ENCODE measurements around the gene PFAS.
A peak's percentile ranks its signal among the peaks of the same experiment; 100 is the strongest.
"Not testable (repeated sequence)": the region's sequence is repeated elsewhere in the genome, so short reads cannot be mapped to it uniquely, and the experiment has no call there.

PFAS gene

GRCh38 chr17:8248751-8249607 is at the start of gene PFAS:
TSS of gene PFAS (plus strand) at chr17:8249289. CDS start at chr17:8253938, 4,649 bp downstream.
- DNase-seq (ENCODE audit: low spot score) = peak; percentile 97

- no peak for DNase-seq (ENCODE audit: low spot score)
Measured at GRCh38 chr17:8204761-8205555, 44.1 kb upstream of the PFAS start.

GRCh38 chr17:8206536-8206935 is 42.6 kb upstream of the PFAS start:
- no peak for DNase-seq (ENCODE audit: low spot score)

GRCh38 chr17:8209907-8210760 is 39.0 kb upstream of the PFAS start, which contains the start of gene AURKB:
TSS of gene AURKB (minus strand) at chr17:8210575. CDS start at chr17:8210224, 351 bp downstream.
- DNase-seq (ENCODE audit: low spot score) = peak; percentile 97

GRCh38 chr17:8210761-8211458 is 38.2 kb upstream of the PFAS start:
- no peak for DNase-seq (ENCODE audit: low spot score)

GRCh38 chr17:8212312-8213180 is 36.5 kb upstream of the PFAS start:
- no peak for DNase-seq (ENCODE audit: low spot score)

- not testable (repeated sequence) for DNase-seq (ENCODE audit: low spot score)
Measured at GRCh38 chr17:8214000-8214399, 35.1 kb upstream of the PFAS start.

GRCh38 chr17:8220783-8221662 is 28.1 kb upstream of the PFAS start:
- DNase-seq (ENCODE audit: low spot score) = peak; percentile 68

- DNase-seq (ENCODE audit: low spot score) = peak; percentile 58
Measured at GRCh38 chr17:8221663-8222379, 27.3 kb upstream of the PFAS start.

GRCh38 chr17:8222380-8222629 is 26.8 kb upstream of the PFAS start:
- DNase-seq (ENCODE audit: low spot score) = no peak

- DNase-seq (ENCODE audit: low spot score) = peak; percentile 84
Measured at GRCh38 chr17:8222630-8223355, 26.3 kb upstream of the PFAS start.

GRCh38 chr17:8223356-8224126 is 25.5 kb upstream of the PFAS start:
- peak; percentile 20 for DNase-seq (ENCODE audit: low spot score)

GRCh38 chr17:8224891-8225812 is 23.9 kb upstream of the PFAS start:
- DNase-seq (ENCODE audit: low spot score) = no peak

GRCh38 chr17:8225813-8226535 is 23.1 kb upstream of the PFAS start:
- peak; percentile 47 for DNase-seq (ENCODE audit: low spot score)

GRCh38 chr17:8226536-8227237 is 22.4 kb upstream of the PFAS start:
- peak; percentile 79 for DNase-seq (ENCODE audit: low spot score)
